Activated CD8-positive, alpha-beta memory T cell treated with anti-CD3 and anti-CD28 coated beads, Interleukin-2, amount 50 U/mL, for 1 hour (primary cell): Measurements from ENCODE around the gene ARHGAP45.
A peak's percentile ranks its signal among the peaks of the same experiment; 100 is the strongest.
"Not testable (repeated sequence)": the region's sequence is repeated elsewhere in the genome, so short reads cannot be mapped to it uniquely, and the experiment has no call there.

Source experiments
- DNase-seq: peaks from one replicate; pipeline ENCODE4 v3.0.0-alpha.2; 2020; ENCODE audit errors: extremely low read depth

ARHGAP45 gene, protein sequence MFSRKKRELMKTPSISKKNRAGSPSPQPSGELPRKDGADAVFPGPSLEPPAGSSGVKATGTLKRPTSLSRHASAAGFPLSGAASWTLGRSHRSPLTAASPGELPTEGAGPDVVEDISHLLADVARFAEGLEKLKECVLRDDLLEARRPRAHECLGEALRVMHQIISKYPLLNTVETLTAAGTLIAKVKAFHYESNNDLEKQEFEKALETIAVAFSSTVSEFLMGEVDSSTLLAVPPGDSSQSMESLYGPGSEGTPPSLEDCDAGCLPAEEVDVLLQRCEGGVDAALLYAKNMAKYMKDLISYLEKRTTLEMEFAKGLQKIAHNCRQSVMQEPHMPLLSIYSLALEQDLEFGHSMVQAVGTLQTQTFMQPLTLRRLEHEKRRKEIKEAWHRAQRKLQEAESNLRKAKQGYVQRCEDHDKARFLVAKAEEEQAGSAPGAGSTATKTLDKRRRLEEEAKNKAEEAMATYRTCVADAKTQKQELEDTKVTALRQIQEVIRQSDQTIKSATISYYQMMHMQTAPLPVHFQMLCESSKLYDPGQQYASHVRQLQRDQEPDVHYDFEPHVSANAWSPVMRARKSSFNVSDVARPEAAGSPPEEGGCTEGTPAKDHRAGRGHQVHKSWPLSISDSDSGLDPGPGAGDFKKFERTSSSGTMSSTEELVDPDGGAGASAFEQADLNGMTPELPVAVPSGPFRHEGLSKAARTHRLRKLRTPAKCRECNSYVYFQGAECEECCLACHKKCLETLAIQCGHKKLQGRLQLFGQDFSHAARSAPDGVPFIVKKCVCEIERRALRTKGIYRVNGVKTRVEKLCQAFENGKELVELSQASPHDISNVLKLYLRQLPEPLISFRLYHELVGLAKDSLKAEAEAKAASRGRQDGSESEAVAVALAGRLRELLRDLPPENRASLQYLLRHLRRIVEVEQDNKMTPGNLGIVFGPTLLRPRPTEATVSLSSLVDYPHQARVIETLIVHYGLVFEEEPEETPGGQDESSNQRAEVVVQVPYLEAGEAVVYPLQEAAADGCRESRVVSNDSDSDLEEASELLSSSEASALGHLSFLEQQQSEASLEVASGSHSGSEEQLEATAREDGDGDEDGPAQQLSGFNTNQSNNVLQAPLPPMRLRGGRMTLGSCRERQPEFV

DNA sequence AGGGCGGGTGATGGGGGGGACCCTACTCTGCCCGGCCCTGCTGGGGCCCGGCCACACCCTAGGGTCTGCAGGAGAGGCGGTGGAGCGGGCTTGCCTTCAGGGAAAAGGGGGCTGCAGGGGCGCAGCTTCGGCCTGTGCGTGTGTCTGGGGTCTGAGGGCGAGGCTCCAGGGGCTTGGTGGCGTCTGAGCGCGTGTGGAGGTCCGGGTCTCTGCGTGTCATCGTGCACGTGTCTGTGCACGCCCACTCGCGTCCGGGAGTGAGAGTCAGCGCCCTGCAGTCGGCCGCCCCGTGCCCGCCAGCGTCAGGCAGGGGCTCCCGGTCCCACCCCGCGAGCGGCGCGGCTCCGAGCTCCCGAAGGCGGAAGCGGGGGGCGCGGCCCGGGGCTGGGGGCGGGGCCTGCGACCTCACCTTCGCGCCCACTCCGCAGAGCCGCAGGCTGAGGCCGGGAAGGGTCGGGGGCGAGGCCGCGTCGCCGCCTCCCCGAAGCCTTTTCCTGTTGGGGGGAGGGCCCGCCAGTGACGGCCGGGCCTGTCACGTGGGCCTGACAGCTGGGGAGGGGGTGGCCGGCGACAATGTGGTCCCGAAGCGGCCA is at the start of gene ARHGAP45:
ARHGAP45 (plus strand) TSS at position 420 of the 593 bp plus-strand sequence. CDS start 239 bp downstream, outside the sequence.
- DNase-seq, result peak; percentile 63

DNA sequence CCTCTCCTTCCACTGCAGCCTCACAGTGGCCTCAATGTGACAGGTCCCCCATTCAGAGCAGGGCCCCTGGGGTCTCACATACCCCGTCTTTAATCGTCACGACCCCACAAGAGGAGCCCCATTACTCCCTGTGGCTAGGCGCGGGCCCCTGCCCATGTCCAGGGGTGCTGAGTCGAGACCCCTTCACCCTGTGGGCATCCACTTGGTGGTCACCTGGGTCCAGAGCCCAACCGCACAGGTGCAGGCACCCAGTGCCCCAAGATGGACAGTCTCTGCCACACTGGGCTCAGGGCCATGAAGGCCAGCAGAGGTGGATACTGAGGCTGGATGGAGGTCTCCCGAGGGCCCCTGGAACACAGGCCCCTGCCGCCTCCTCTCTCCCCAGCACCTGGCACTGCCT is 49.1 kb upstream of the ARHGAP45 start:
- DNase-seq, result no peak

DNA sequence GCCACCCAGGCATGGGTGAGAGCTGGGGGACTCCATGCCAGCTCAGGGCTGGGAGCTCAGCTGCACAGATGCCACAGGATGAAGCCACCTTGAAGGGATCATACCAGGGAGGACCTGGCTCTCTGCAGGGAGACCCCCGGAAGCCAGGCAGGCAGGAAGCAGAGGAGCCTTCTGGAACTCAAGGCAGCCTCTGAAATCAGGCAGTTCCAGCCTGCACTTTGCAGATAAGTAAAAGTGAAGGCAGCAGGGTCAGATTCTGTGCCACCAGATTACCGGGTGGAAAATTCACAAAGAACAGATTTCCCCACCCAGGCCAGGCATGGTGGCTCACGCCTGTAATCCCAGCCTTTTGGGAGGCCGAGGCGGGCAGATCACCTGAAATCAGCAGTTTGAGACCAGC is 48.6 kb upstream of the ARHGAP45 start:
- DNase-seq, result no peak

DNA sequence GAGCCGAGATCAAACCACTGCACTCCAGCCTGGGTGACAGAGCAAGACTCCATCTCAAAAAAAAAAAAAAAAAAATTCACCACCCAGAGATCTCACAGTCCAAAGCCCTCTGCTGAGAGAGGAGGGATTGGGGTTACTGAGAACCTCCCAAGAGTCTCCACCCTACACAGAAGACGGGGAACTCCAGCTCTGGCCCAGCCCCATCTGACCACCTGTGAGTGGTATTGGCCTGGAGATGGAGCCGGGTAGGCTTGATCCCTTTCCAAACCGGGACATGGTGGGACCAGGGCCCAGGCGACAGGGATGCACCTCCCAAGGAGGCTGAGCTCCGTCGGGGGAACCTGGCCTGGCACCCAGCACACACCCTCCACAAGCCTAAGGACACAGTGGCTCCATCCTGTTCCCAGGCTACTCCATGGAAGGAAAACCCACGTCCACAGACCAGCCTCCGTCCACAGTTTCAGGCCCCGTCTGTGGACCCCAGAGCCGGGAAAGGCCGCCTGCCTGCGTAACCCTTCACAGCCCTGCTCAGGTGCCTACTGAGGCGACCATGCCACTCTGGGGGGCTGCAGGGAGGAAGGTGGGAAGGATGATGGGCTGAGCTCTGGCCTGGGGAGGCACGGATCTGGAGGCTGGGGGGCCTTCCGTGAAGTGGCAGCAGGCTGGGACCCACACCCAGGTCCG is 47.9 kb upstream of the ARHGAP45 start:
- no peak for DNase-seq

DNA sequence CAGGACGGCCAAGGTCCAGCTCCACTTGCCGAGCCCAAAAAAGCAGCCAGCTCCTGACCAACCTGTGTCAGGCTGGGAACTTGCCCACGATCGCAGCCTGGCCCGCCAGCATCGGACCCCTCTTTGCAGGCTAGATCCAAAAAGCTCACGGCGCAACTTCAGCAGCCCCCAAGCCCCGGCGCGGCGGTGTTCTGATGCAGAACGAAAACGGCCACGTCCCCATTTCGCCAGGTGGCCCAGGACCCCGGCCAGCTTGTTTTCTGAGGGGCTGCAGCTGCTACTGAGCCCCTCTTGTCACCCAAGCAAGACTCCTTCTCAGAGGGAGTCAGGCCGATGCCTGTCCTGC is 47.4 kb upstream of the ARHGAP45 start:
- no peak for DNase-seq

DNA sequence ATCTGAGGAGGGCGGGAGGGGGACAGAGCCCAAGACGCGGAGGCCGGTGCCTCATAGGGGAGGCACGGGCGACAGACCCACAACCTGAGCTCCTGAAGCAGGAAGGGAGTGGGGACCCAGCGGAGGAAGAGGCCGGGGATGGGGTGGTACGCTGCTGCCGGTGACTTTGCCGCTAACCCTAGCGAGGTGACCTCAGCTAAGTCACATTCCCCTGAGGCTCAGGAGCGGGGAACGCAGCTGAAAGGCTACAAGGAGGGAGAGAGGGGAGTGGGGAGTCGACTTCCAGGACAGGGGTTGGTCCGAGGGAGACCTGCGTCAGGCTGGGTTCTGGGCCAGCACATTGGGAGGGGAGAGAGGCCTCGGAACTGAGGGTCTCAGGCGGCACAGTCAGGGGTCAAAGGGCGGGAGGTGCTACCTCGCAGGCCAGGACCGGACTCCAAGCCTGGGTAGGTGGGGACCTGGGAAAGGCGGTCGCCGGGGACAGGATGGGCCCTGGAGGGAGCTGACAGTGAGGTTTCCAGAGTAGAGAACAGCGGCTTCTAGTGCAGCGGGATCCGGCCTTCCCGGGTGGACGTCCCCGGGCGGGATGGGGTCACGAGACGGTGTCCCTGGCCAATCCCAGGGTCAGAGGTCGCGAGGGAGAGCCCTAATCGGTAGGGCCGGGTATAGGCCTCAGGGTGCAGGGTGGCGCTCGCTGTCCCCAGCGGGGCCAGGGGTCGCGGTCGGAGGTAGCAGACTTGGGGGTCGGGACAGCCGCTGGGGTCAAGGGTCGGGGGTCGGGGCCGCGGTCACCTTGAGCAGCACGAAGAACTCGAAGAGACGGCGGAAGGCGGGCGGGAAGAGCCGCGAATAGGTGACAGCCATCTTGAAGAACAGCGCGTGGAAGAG is 46.7 kb upstream of the ARHGAP45 start:
- DNase-seq, result no peak

DNA sequence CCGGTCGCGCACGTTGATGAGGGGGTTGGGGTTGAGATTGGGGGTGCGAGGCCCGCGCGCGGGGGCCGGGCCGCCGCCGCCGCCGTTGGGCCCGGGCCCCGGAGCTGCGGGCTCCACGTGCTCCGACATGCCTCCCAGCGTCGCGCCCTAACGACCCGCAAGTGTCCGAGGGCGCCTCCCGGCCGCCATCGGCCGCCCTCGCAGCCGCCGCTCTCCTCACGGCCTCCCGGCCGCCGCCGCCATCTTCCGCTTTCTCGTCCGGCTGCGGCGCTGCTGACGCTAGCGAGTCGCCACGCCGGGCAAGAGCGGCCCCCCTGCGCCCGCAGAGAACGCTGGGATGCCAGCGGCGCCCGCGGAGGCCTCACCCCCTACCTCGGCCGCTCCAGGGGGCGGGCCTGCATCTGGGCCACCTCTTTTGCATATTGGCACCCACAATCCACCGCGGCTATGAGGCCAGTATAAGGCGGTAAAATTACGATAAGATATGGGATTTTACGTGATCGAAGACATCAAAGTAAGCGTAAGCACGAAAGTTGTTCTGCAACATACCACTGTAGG is 46.0 kb upstream of the ARHGAP45 start, which contains the start of gene TMEM259:
TMEM259 (minus strand) TSS at position 256 of the 558 bp plus-strand sequence; CDS start at position 129, 127 bp downstream.
- peak; percentile 98 for DNase-seq

DNA sequence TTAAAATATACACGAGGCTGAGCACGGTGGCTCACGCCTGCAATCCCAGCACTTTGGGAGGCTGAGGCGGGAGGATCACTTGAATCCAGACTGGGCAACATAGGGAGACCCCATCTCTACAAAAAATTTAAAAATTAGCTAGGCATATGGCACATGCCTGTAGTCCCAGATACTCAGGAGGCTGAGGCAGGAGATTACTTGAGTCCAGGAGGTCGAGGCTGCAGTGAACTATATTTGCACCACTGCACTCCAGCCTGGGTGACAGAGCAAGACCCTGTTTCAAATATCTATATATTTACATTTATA is 43.1 kb upstream of the ARHGAP45 start:
- DNase-seq, result not testable (repeated sequence)

DNA sequence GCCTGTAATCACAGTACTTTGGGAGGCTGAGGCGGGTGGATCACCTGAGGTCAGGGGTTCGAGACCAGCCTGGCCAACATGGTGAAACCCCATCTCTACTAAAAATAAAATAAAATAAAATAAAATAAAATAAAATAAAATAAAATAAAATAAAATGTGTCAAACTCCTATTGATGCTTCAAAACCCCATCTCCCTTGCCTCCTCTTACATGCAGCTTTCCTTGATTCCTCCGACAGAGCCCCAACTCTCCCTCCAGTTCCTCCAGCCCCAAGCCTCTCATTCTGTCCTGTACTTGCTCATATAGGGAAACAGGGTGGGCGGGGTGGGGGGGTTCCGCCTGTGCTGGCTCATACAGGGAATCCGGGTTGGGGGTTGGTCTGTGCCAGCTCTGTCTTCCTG is 41.9 kb upstream of the ARHGAP45 start:
- not testable (repeated sequence) for DNase-seq

DNA sequence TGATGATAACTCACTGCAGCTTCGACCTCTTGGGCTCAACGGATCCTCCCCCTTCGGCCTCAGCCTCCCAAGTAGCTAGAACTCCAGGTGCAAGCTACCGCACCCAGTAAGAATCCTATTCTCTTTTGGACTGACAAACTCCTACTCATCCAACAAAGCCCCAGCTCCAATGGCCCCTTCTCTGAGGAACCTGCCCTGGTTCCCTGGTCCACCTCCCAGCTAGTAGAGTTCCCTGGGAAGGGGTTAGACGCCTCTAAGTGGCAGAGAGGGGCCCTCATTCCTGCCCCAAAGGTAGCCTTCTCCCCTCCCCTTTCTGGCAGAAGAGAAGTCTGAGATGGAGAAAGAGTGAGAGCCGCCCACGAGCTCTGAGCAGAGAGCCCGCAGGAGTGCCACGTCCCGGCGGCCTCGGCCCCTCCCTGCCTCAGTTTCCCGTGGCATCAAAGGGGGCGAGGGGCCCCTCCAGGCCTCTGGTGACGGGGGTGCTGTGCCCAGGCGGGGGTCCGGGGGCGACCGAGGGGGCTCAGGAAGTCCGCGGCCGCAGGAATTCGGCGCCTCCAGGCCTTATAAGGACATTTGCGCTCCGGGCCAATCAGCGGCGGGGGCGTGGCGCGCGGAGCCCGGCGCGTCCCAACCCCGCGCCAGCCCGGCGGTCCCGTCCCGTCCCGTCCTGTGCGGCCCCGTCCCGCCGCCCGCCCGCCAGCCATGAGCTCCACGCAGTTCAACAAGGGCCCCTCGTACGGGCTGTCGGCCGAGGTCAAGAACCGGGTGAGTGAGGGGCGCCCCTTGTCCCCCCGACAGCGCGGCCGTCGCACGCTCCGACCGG is 40.8 kb upstream of the ARHGAP45 start, which contains the start of gene CNN2:
CNN2 (plus strand) TSS at position 649 of the 823 bp plus-strand sequence; CDS start at position 703, 54 bp downstream.
- no peak for DNase-seq

DNA sequence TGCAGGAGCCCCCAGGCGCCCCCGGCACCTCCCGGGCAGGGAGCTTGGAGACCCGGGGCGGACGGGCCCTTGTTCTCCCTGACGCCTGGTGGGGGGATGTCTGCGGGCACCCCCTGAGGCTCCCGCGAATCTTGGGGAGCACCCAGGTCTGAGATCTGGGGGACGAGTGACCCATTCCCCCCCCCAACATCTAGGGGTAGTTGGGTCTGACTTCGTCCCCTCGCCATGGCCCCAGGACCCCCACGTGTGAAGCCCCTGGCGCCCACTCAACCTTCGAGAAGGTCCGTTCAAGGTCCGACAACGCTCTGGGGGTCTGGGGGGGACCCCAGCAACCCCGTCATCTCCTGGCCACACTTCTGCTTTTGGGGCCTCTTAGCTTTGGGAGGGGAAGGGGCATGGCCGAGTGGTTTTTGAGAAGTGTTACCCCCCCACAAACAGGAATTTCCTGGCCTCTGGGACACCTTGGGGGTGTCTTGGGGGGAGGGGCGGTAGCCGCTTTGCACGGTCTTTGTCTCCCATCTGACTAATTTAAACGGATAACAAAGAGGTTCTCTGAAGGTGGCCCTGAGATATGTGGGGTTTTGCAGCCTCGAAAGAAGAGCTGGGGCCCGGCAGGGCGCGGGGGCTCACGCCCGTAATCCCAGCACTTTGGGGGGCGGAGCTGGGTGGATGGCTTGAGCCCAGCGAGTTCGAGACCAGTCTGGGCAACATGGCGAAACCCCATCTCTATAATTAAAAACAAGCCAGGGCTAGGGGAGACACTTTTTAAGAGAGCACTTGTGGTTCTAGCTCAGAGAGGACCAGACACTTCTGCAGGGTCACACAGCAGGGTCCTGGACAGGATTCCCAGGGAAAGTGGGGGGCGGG is 40.0 kb upstream of the ARHGAP45 start:
- no peak for DNase-seq

DNA sequence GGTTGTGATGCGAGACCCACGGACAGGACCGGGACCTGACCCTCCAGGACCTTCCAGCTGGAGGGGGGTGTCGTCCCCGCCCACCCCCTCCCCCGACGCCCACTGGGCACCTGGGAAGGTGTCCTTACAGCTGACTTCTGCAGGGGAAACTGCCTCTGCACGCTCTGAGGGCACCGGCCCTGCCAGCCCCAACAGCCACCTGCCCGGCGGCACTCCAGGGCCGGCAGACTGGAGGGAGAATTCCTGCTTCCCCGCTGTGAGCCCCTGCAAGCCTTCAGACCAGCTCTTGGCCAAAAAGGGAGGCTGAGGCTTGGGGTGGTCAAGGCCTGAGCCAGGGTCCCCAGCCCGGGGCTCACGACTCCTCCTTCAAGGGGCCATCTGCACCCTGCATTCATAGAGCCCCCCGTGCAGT is 39.3 kb upstream of the ARHGAP45 start:
- DNase-seq, result no peak

DNA sequence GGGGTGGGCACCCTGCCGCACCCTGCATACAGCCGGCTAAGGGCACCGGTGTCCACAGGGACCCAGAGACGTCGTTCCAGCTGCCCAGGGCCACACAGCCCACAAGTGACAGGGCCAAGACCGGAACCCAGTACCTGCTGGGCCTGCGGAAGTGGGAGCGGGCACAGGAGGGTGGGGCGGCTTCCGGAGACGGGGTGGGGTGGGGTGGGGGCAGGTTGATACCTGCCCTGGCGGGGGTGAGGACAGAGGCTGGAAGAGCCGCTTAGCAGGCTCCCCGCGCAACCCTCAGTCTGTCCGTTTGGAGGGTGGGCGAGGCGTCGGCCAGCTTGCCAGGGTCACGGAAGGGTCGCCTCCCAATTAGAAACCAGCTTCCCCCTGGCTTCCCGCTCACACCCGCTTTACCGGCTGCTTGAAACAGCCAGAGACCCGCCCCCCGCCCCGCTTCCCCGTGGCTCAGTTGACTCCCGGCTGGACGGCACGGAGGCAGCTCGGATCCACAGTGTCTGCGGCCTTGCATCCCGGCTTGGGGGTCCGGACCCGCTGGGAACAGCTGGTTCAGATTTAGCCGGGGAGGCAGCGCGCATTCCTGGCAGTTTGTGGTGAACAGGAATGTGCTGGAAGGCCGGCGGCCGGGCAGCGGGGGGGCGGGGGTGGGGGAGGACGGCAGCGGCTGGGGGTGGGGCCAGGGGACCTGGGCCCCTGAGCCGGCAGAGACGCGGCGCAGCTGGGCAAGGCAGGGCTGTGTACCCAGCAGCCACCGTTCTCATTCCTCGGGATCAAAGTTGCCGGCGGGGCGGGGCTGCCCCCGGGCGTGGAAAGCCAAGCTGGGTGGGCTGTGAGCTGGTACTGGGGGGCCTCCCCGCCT is 38.7 kb upstream of the ARHGAP45 start:
- no peak for DNase-seq

DNA sequence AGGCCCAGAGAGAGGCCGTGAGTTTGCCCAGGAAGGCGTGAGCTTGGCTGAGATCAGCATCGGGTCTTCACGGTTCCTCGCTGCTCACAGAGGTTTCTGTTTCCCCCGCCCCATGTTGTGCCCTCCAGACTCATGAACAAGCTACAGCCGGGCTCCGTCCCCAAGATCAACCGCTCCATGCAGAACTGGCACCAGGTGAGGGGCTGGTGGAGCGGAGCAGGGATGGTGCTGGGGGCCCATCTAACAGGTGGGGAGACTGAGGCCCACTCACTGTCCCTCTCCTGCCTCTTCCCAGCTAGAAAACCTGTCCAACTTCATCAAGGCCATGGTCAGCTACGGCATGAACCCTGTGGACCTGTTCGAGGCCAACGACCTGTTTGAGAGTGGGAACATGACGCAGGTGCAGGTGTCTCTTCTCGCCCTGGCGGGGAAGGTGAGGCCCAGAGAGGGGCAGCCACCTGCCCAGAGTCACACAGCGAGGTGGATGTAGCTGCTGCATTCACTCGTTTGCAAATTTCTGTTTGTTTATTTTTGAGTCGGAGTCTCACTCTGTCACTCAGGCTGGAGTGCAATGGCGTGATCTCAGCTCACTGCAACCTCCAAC is 34.6 kb upstream of the ARHGAP45 start:
- DNase-seq, result no peak

DNA sequence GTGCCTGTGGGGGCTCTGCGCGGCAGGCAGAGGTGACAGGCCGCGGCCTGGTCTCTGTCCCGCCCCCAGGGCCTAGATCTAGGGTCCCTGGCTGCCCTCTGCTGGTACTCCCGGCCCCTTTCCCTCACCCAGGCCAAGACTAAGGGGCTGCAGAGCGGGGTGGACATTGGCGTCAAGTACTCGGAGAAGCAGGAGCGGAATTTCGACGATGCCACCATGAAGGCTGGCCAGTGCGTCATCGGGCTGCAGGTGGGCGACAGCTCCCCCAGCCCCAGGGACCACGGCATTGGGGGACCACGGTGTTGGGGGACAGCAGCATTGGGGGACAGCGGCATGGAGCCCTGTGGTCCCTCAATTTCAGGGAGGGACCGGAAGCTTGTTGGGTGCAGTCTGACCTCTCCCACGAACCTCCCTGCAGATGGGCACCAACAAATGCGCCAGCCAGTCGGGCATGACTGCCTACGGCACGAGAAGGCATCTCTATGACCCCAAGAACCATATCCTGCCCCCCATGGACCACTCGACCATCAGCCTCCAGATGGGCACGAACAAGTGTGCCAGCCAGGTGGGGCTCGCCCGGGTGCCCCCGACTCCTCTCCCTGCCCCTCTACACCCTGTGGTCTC is 30.9 kb upstream of the ARHGAP45 start:
- no peak for DNase-seq

DNA sequence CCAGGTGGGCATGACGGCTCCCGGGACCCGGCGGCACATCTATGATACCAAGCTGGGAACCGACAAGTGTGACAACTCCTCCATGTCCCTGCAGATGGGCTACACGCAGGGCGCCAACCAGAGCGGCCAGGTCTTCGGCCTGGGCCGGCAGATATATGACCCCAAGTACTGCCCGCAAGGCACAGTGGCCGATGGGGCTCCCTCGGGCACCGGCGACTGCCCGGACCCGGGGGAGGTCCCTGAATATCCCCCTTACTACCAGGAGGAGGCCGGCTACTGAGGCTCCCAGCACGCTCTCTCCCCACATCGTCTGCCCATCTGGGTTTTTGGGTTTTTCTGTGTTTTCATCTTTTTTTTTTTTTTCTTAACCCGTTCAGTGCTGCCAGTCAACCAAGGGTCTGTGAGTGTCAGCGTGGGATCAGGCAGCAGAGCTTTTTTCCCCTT is 29.3 kb upstream of the ARHGAP45 start:
- no peak for DNase-seq
